Endothelial cell of hepatic sinusoid (primary cell): ENCODE measurements around the gene CYTH4.

Source experiments
- in situ Hi-C: cut with HindIII; loops from 2 replicates; pipeline ENCODE4 v1.10.0; 2017; ENCODE audit warnings: low sequenced_read_pairs

Gene CYTH4

DNA sequence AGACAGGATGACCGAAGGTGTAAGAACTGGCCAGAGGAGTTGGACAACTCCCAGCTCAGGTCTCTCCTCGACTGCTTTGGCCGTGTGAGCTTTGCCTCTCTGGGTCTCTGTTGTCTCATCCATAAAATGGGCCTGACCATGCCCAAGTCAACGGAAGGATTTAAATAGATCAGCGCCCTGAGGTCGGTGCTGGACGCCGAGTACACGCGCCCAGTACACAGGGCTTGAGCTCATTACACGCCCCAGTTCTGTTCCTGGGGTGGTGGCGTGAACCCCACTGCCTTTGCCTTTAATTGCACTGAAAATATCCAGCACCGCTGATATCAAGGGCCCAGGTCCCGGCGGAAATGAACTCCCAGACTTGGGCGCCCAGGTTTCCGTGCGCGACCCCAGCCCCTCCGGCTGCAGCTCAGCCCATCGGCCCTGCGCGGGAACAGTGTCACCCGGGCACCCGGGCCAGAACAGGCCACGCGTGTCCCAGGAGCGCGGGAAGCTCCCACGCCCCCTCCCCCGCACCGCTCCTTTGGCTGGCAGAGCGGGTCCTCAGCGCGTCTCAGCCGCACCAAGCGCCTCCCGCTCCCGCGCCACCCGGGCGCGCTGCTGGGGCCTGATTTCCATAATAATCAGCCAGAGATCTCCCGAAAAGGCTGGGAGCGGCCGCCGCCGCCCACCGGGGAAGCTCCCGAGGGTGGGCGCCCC lies 42.2 kb downstream of the CYTH4 start:
- in situ Hi-C loops: loop anchor here (5.0 to 10.0 kb wide), 7 partner anchors 62 to 270 kb away; partner anchors contain the start of gene KCTD17

DNA sequence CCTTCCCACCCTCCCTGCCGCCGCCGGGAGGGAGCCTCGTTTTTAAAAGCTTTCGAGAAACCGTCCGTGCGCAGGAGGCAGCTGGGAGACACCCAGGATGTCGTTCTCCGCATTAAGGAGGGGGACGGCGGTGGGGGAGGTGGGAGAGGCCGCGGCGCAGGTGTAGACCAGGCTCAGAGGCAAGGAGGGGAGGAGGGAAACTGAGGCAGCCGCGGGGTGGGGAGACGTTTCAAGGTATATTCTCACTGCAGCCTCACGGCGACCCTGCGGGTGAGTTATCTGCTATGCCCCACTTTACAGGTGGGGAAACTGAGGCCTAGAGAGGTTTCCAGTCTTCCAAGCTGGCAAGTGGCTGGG lies 42.7 kb downstream of the CYTH4 start:
- in situ Hi-C loops: loop anchor here (5.0 to 10.0 kb wide), 3 partner anchors 148 to 270 kb away; partner anchors contain the start of gene KCTD17

DNA sequence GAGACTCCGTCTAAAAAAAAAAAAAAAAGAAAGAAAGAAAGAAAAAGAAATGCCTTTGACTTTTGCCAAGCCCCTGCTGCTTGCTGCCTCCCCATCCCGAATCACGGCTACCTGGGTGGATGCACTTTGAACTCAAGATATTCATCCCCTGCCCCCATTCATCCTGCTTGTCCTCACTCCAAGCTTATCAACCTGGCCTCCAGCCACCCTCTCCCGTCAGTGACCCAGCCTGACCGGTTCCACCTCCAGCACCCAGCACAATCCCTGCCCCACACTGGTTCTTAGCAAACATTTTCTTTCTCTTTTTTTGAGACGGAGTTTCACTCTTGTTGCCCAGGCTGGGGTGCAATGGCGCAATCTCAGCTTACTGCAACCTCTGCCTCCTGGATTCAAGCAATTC lies 44.4 kb downstream of the CYTH4 start:
- in situ Hi-C loops: loop anchor here (5.0 to 10.0 kb wide), 3 partner anchors 149 to 272 kb away; partner anchors contain the start of gene KCTD17

DNA sequence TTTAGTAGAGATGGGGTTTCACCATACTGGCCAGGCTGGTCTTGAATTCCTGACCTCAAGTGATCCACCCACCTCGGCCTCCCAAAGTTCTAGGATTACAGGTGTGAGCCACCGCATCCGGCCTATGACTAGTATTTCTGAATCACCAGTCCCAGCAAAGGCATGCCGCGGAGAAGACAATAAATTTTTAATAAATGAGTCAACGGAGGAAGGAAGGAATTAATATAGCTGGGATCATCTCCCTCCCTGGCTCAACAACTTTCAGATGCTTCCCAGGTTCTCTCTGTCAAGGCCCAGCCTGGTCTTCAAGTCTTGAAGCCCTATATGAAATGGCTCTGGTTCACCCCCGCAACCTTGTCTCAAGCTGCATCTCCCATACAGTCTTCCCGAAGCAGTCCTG lies 45.7 kb downstream of the CYTH4 start:
- in situ Hi-C loops: loop anchor here (5.0 to 10.0 kb wide), 3 partner anchors 151 to 273 kb away; partner anchors contain the start of gene KCTD17

DNA sequence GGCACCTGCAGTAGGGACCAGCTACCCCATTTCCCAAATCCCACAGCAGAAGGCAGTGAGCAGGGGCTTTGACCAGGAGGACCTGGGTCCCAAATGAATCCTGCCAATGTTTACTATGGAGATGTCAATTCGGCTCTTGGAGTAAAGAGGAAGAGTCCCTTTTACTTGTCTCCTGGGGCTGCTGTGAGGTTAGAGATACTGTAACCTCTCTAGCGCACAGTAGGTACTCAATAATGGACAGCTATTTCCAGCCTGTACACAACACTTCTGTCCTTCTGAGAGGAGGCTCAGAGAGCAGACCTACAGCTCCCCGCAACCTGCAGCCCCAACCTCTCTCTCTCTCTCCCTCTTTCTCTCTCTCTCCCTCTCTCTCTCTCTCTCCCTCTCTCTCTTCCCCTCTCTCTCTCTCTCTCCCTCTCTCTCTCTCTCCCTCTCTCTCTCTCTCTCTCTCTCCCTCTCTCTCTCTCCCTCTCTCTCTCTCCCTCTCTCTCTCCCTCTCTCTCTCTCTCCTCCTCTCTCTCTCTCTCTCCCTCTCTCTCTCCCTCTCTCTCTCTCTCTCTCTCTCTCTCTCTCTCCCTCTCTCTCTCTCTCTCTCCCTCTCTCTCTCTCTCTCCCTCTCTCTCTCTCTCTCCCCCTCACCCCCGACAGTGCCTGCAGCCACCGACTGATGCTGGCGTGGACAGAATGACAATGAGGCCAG lies 46.4 kb downstream of the CYTH4 start:
- in situ Hi-C loops: loop anchor here (5.0 to 10.0 kb wide), 3 partner anchors 151 to 274 kb away; partner anchors contain the start of gene KCTD17

DNA sequence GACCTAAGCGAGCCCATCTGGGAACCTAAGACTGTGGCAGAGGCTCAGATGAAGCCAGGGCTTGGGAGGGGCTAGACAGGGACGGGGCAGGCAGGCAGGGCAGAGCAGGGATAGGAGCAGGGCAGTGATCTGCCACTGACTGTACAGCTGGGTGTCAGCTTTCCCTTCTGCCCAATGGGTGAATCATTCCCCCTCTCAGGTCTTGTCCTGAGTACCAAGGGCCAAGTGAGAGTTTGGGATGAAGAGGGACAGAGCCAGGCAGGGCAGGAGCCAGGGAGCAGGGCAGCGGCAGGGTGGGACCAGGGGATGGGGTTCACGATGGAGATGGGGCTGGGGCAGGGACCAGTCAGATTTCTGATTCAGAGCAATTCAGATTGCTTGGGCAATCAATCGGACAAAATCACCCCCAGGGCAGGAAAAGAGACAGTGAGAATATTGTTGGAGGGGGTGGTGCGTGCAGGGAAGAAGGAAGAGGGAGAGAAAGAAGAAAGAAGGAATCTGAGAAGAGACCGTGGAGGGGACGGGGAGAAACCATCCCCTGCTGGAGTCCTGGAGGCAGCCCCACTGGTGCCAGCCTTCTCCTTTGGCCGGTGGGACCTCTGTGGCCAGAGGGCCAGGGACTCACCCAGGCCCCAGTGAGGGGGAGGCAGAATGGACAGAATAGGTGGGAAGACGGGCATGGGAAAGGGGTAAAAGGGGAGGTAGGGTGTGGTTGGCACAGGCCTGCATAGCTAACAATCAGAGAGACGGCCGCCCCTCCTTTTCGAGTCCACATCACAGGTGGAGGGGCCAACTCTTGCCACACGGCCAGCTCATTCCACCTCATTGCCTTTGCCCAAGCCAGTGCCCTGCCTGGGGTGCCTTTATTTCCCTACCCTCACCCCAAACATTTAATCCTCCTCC lies 47.2 kb downstream of the CYTH4 start:
- in situ Hi-C loops: loop anchor here (5.0 to 10.0 kb wide), 3 partner anchors 152 to 275 kb away; partner anchors contain the start of gene KCTD17

DNA sequence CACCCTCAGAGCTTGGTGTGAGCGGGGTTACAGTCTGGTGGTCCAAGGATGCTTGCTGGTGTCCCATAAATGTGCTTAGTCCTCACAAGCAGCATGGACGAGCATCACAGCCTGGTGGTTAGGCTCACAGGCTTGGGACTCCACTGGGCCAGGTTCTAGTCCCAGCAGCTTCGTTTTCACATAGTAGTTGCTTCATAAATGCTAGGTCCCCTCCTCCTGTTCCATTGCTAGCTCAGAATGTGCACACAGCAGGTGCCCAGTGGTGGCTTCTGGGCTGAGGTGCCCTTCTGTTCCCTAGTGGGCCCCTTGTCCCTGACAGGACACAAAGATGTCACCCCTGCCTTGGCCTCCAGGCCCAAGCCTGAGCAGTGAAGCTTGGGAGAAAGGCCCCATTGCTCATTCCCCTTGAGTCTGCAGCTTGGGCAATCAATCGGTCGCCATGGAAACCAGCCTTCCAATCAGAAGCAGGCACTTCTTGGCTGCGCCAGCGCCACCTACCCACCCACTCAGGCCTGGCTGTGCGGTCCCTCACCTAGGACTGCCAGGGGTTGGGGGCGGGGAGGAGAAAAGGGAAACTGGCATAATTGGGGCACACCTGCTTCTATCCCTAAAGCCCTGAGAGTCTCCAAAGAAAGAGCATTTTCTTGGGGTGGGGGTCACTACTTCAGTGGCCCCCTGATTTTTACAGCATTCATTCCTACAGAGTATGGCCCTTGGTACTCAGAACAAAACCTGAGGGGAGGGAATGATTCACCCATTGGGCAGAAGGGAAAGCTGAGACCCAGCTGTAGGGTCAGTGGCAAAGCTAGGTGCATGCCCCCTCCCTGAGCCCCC lies 48.1 kb downstream of the CYTH4 start:
- in situ Hi-C loops: no loop called here

DNA sequence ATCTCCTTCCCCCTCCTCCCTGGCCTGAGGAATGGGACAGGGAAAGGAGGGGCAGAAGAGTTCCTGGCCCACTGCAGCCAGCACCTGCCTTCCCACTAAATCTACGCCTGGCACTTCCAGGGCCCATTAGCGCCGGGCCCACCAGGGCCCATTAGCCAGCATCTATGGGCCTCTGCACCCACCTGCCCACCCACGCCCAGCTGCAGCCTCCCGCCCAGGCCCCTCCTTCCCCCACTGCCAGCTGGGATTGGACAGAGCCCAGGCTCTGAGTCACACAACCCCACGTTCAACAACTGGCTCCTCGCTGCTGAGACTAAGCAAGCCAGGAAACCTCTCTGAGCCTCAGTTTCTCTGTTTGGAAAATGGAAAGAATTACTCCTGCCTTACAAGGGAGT lies 48.7 kb downstream of the CYTH4 start:
- in situ Hi-C loops: no loop called here

DNA sequence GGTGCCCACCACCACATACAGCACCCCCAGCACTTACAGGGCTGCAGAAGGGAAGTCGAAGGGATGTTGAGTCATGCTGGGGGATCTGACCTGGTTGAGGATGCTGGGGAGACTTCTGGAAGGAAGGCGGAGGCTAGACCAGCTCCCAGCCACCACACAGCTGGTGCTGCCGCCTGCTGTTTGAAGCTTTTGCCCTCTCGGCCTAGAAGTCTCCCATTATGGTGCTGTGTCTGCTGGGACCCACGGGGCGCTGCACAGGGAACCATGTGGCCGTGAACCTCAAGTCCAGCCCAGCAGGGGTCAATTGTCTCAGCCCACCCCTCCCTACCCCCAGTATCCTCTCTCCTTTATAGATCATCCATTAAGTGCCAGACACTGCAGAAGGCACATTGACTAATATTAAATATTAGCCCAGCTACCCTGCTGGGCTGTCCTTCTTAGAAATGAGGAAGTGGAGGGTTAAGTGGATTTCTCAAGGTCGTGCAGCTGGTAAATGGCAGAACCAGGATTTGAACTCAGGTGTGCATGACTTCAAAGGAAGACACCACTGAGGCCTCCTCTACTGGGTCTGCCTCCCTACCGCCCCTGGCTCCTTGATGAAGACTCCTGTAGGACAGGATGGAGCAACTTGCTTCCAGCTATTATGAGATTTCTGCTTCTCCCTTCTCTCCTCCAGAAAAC lies 49.7 kb downstream of the CYTH4 start:
- in situ Hi-C loops: no loop called here

DNA sequence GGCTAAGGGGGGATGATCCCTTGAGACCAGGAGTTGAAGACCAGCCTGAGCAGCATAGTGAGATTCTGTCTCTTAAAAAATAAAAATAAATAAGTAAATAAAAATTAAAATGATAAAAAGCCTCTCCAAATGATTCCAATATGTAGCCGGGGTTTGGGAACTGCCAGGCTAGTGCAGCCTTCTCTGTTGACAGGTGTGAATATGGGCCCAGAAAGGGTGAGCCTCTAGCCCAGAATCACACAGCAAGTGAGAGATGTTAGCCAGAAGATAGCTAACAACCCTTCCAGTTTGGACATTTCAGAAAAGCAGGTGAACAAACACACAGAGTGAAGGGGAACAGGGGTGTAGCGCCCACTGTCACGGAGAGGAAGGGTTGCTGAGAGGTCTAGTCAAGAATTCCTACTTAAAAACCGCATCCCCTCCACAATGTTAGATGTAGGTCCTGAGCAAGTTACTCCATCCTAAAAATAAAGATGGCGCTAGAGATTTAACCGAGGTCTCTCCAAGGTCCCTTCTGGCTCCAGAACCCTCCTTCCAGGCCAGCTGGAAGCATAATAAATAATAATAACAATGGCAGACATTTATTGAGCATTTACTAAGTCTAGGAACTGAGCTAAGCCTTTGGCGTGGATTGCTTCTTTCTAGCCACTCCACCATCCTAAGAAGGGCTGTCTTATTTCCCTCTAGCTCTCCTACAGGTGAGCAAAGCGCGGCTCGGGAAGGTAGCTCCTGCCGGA lies 51.6 kb downstream of the CYTH4 start:
- in situ Hi-C loops: no loop called here

DNA sequence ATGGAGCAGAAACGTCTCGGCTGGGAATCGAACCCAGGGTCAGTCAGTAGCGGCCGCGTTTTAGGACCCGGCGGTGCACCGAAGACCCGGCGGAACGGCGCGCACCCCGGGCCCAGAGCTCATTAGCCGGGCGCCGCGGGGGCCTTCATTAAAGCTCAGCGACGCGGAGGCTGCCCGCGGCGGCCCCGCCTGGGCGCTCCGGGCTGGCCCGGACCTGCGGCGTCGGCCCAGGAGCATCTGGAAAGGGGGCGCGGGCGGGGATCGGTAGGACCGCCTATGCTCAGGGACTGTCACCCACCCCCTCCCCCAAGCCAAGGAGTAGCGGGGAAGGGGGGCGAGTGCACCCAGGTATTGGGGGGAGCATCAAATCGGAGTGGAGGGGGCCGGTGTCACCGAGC lies 52.2 kb downstream of the CYTH4 start:
- in situ Hi-C loops: no loop called here

DNA sequence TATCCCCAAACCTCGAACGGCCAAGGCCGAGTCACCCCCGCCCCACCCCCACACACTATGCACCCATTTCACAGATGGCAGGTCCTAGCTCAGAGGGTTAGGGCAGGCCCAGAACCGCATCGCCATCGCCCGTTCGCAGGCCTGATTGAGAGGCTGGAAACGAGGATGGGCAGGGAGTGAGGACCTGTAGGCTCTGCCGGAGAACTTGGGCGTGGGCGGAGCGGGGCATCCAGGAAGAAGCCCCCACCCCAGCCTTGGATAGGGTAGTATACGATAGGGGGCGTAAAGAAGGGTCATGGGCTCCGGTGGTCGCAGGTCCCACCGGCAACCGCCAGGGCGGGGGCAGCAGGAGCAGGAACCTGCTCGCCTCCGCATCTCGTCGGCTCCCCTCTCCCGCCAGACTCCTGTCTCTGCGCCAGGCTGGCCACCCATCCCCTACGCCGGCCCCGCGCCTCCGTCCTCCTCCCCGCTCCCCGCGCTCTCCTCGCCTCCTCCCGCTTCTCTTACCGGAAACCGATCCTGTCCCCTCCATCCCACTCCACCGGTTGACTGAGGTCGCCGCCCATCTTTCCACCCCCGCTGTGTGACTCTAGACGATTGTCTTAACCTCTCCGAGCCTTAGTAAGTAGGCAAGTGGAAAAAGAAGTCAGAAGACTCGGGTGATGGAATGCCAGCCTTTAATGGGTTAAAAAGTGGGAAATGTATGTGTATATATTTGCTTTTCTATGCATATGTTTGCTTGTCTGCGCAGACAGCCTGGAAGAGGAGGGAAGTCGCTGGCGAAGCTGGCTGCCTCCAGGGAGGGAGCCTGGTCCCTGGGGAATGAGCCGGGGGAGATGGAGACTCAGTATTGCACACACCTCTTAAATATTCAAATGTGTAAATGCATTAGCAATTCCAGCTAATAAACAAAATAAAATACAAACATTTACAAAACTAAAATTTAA lies 52.8 kb downstream of the CYTH4 start:
- in situ Hi-C loops: no loop called here

DNA sequence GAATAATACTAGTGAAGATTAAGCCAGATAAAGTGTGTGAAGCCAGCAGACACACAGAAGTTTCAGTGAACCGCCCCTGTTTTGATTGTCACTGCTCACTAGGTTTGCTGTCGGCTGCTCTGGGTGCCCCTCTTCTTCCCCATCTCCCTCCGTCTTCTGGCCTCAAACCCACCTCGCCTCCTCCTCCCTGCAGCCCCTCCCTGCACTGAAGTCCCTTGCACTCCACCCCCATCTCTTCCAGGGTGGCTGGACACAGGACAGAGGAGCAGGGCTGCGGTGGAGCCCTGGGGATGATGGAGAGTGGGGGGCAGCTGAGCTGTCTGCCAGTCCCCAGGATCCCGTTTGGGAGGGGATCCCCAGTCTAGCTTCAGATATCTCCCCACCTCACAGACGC lies 53.5 kb downstream of the CYTH4 start:
- in situ Hi-C loops: no loop called here

DNA sequence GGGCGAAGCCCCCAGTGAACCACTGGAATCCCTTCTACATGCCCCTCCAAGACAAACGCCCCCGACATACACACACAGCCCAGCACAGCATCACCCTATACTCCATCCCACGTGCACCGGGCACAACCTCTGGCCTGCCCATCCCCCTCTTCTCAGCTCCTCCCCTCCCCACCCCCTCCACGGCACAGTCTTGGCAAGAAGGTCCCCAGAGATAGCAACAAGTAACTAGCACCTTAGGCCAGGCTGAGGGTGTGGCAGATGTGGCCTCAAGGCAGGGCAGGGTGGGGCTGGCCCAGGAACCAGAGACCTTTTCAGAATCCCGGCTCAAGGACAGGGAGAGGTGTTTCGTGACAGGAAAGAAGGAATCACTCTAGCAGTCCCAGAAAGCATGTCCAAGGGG lies 54.3 kb downstream of the CYTH4 start:
- in situ Hi-C loops: no loop called here

DNA sequence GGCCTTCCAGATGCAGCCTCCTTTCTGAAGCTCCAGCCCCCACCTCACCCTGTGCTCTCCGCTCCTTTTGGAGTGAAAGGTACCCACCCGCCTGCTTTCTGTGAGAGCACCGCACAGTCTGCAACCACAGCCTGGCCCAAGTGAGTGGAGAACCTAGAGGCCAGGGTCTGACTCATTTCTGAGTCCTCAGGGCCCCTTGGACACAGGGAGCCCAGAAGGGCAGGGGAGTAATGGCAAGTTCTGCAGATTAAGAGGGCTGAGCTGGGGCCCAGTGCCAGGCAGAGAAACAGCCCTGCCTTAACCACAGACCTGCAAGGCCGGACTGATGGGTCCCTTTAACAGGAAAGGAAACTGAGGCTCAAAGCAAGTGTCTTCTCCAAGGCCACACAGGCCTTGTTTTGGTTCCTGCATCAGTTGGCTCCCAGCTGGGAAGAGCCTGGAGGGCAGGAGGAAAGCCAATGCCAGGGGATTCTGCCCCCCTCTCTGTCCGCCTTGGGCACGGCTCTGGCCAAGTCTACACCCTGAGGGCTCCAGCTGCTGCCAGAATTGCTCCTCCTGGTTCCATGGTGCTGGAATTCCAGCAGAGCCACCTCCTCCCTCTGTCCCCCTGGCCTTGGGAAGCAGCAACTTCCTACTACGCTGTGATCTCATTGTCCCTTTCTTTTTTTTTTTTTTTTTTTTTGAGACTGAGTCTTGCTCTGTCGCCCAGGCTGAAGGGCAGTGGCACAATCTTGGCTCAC lies 55.1 kb downstream of the CYTH4 start:
- in situ Hi-C loops: no loop called here

DNA sequence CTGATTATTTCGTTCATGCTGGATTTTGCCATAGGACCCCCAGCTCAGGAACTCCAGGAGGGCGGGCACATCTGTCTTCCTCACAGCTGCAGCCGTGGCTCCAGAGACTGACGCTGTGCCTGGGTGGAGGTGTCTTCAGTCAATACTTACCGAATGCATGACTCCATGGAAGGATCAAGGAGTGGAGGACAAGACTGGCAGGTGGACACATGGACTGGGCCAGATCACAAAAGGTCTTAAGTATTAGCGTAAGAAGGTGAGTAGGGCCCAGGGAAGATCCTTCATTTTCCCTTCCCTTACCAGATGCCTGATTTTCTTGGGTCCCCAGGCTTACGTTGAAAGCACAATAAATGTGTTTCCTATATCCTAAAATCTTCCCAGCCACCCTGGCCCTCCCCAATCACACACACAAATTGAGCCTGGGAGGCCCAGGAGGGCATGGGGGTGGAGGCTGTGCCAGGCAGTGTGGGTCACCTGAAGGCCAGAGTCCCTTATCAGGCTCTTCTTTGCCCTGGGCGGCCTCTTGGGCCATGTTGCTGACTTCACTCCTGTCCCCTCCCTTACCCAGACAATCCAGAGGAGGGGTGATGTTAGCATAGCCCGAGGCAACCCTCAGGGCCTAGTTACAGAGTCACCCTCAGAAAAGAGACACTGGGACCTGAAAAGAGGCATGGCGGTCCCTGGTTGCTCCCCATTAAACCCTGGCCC lies 56.4 kb downstream of the CYTH4 start:
- in situ Hi-C loops: no loop called here
